Activated CD8-positive, alpha-beta T cell treated with anti-CD3 and anti-CD28 coated beads for 36 hours (primary cell): Measurements from ENCODE around the gene GNA12. TPM values are rescaled to one million over a fixed set of nuclear protein-coding genes. Genes with fewer than 3 reads are reported as not detected.
"Not testable (repeated sequence)": the region's sequence is repeated elsewhere in the genome, so short reads cannot be mapped to it uniquely, and the experiment has no call there.

ENCODE experiments used
- ATAC-seq: fragments of 200-7000 bp; cut with Tn5 transposase; one replicate; pipeline ENCODE4 v1.10.0; 2021; ENCODE audit warnings: mild to moderate bottlenecking, moderate library complexity
- CTCF ChIA-PET: fragments of 350-600 bp; sonication (Branson Sonifier 250); formaldehyde crosslinking; loops from one replicate; lab custom pipeline; 2021; ENCODE audit warnings: antibody characterized with exemption; lab: Charles Lee
- POLR2A ChIA-PET: fragments of 350-600 bp; sonication (Branson Sonifier 250); formaldehyde crosslinking; loops from one replicate; lab custom pipeline; 2021; ENCODE audit warnings: antibody characterized with exemption; lab: Charles Lee
- DNase-seq: peaks from one replicate; pipeline ENCODE4 v3.0.0-alpha.2; 2020
- H3K27ac Mint-ChIP-seq: one replicate; pipeline ENCODE4 v1.8.0; 2021; ENCODE audit warnings: mild to moderate bottlenecking, mixed read lengths
- H3K27me3 Mint-ChIP-seq: one replicate; pipeline ENCODE4 v1.8.0; 2021; ENCODE audit warnings: mixed read lengths
- H3K36me3 Mint-ChIP-seq: one replicate; pipeline ENCODE4 v1.8.0; 2021; ENCODE audit warnings: low read depth, mixed read lengths
- H3K4me1 Mint-ChIP-seq: one replicate; pipeline ENCODE4 v1.8.0; 2021; ENCODE audit warnings: low read depth, mixed read lengths
- H3K4me3 Mint-ChIP-seq: one replicate; pipeline ENCODE4 v1.8.0; 2021; ENCODE audit warnings: mild to moderate bottlenecking, moderate library complexity, mixed read lengths
- H3K9me3 Mint-ChIP-seq: one replicate; pipeline ENCODE4 v1.8.0; 2021; ENCODE audit warnings: mixed read lengths
- CTCF ChIP-seq: fragments of 200-600 bp; IDR thresholded peaks from one replicate; pipeline ENCODE4 v1.8.0; 2022; ENCODE audit warnings: antibody characterized with exemption, mild to moderate bottlenecking
- intact Hi-C: fragments of 100-400 bp; cut with micrococcal nuclease; formaldehyde crosslinking; loops from one replicate; pipeline ENCODE4 v1.10.0; 2022
- total RNA-seq, 2 experiments: library from RNA; stranded (reverse); gene quantifications; one replicate each; pipeline ENCODE4 v1.2.3, GENCODE V29; 2021

GNA12 gene
- total RNA-seq, 2 experiments from 2014 or later, result 21.0 to 21.1 TPM

- DNase-seq (no peak), ATAC-seq (no peak)
- intact Hi-C loops, result no loop called here
- H3K27ac Mint-ChIP-seq, result no peak overlapping the region
- H3K9me3 Mint-ChIP-seq, result peaks cover 3% of the 10 kb centered on the region
- CTCF ChIA-PET, result interaction anchor here (1.4 kb wide), 1 partner anchor 9 kb away, joined by 4 read pairs; no protein-coding TSS in a partner anchor
- POLR2A ChIA-PET, result no interaction called here
- H3K36me3 Mint-ChIP-seq, result peaks cover 13% of the 10 kb centered on the region
- no peaks in the 10 kb centered on the region for H3K27me3 Mint-ChIP-seq
- no peak for TF ChIP-seq CTCF
- no peaks in the 10 kb centered on the region for H3K4me1 Mint-ChIP-seq
- H3K4me3 Mint-ChIP-seq, result no peak overlapping the region
These were observed 93.0 kb downstream of the GNA12 start for GRCh38 chr7:2751086-2751485.

GRCh38 chr7:2750004-2750407 lies 94.1 kb downstream of the GNA12 start:
- peaks cover under 1% of the 10 kb centered on the region for H3K4me1 Mint-ChIP-seq
- CTCF ChIA-PET, result no interaction called here
- H3K36me3 Mint-ChIP-seq, result peaks cover 6% of the 10 kb centered on the region
- no peak overlapping the region for H3K4me3 Mint-ChIP-seq
- TF ChIP-seq CTCF, result no peak
- intact Hi-C loops, result no loop called here
- DNase-seq, result no peak
- no peaks in the 10 kb centered on the region for H3K27me3 Mint-ChIP-seq
- POLR2A ChIA-PET, result no interaction called here
- H3K9me3 Mint-ChIP-seq, result peaks cover 3% of the 10 kb centered on the region
- ATAC-seq, result no peak
- H3K27ac Mint-ChIP-seq, result no peak overlapping the region

GRCh38 chr7:2748684-2749083 lies 95.4 kb downstream of the GNA12 start:
- H3K27me3 Mint-ChIP-seq, DNase-seq, POLR2A ChIA-PET, H3K36me3 Mint-ChIP-seq, ATAC-seq, H3K4me3 Mint-ChIP-seq, H3K27ac Mint-ChIP-seq, H3K4me1 Mint-ChIP-seq, H3K9me3 Mint-ChIP-seq, CTCF ChIA-PET, intact Hi-C loops: not testable (repeated sequence)

- intact Hi-C loops, H3K27me3 Mint-ChIP-seq, H3K36me3 Mint-ChIP-seq, H3K27ac Mint-ChIP-seq, H3K4me3 Mint-ChIP-seq, DNase-seq, POLR2A ChIA-PET, H3K4me1 Mint-ChIP-seq, ATAC-seq, H3K9me3 Mint-ChIP-seq: not testable (repeated sequence)
- CTCF ChIA-PET, result interaction anchor here (0.8 to 1.4 kb wide), 2 partner anchors 9 to 25 kb away, joined by 3 read pairs; no protein-coding TSS in a partner anchor
These were observed 100.5 kb downstream of the GNA12 start for GRCh38 chr7:2743523-2744185.

- H3K4me3 Mint-ChIP-seq, result no peak overlapping the region
- H3K9me3 Mint-ChIP-seq, result no peaks in the 10 kb centered on the region
- intact Hi-C loops, result no loop called here
- DNase-seq (no peak), ATAC-seq (no peak)
- H3K4me1 Mint-ChIP-seq, result peaks cover 20% of the 10 kb centered on the region
- ChIA-PET CTCF (no interaction called here), POLR2A (interaction anchor here (0.8 to 1.2 kb wide), 2 partner anchors 22 to 336 kb away, joined by 3 read pairs; partner anchors contain the start of gene CHST12)
- no peak for TF ChIP-seq CTCF
- H3K27ac Mint-ChIP-seq, result no peak overlapping the region
- H3K36me3 Mint-ChIP-seq, result peaks cover 3% of the 10 kb centered on the region
- no peaks in the 10 kb centered on the region for H3K27me3 Mint-ChIP-seq
These were observed 105.2 kb downstream of the GNA12 start for GRCh38 chr7:2738766-2739549.
